Epidermal melanocyte (primary cell): ENCODE measurements around the gene SLC12A4.
"Not testable (repeated sequence)": the region's sequence is repeated elsewhere in the genome, so short reads cannot be mapped to it uniquely, and the experiment has no call there.

Source experiments
- DNase-seq: peaks from one replicate; pipeline ENCODE4 v3.0.0; 2011; ENCODE audit warnings: low spot score; ENCODE audit not compliant: insufficient read length

The SLC12A4 gene

GRCh38 chr16:67988675-67989074, 20.2 kb upstream of the SLC12A4 start:
- DNase-seq: no peak

- no peak for DNase-seq
These were observed 19.2 kb upstream of the SLC12A4 start for GRCh38 chr16:67987460-67988160.

GRCh38 chr16:67986949-67987348, 18.5 kb upstream of the SLC12A4 start:
- DNase-seq: no peak

GRCh38 chr16:67982011-67982696, 13.7 kb upstream of the SLC12A4 start:
- DNase-seq: no peak

GRCh38 chr16:67979955-67980678, 11.7 kb upstream of the SLC12A4 start, which contains the start of gene DPEP3:
Gene DPEP3 (minus strand): TSS chr16:67980499. CDS start chr16:67980380, 119 bp downstream.
- no peak for DNase-seq

- DNase-seq: no peak
These were observed 9.2 kb upstream of the SLC12A4 start for GRCh38 chr16:67977469-67978227.

GRCh38 chr16:67977005-67977404, 8.6 kb upstream of the SLC12A4 start:
- DNase-seq: no peak

- DNase-seq: no peak
These were observed 7.8 kb upstream of the SLC12A4 start for GRCh38 chr16:67976205-67976604.

- DNase-seq: no peak
These were observed 7.1 kb upstream of the SLC12A4 start for GRCh38 chr16:67975321-67976105.

GRCh38 chr16:67972285-67972684, 3.8 kb upstream of the SLC12A4 start:
- DNase-seq: not testable (repeated sequence)

- DNase-seq: no peak
These were observed 2.7 kb upstream of the SLC12A4 start for GRCh38 chr16:67971111-67971510.

GRCh38 chr16:67969254-67970039, 1.0 kb upstream of the SLC12A4 start:
- DNase-seq: no peak

- DNase-seq: no peak
These were observed 458 bp downstream of the SLC12A4 start for GRCh38 chr16:67967958-67968399.

GRCh38 chr16:67967183-67967957, 1.1 kb downstream of the SLC12A4 start:
- DNase-seq: no peak

- no peak for DNase-seq
These were observed 1.8 kb downstream of the SLC12A4 start for GRCh38 chr16:67966549-67967182.

- no peak for DNase-seq
These were observed 2.5 kb downstream of the SLC12A4 start for GRCh38 chr16:67965668-67966548.

- no peak for DNase-seq
These were observed 3.8 kb downstream of the SLC12A4 start for GRCh38 chr16:67964477-67965131.
